SK-N-SH (cell line): ENCODE results near the gene ATP7B.

Experiments
- EP300 ChIP-seq, 2 experiments: IDR thresholded peaks; 2 replicates each; pipeline versions ENCODE4 v1.4.0 to v1.6.1; 2012; ENCODE audit warnings: borderline replicate concordance in 1 of 2, low read depth in 1 of 2, low read length in 1 of 2
- JUND ChIP-seq: IDR thresholded peaks from 2 replicates; pipeline ENCODE4 v1.4.0; 2012
- MXI1 ChIP-seq: IDR thresholded peaks from 2 replicates; pipeline ENCODE4 v1.6.1; 2012; ENCODE audit warnings: mild to moderate bottlenecking, low read depth, low read length, improper control_type of control experiment
- YY1 ChIP-seq: IDR thresholded peaks from 2 replicates; pipeline ENCODE4 v1.4.0; 2012; ENCODE audit warnings: low read depth, mild to moderate bottlenecking
- TF ChIP-seq, protein P1 (sequence below): fragments of 200-600 bp; sonication (generic); IDR thresholded peaks from 2 replicates; pipeline ENCODE4 v1.6.1; 2017; ENCODE audit warnings: antibody characterized with exemption, mild to moderate bottlenecking, moderate library complexity
- TF ChIP-seq, protein P2 (sequence below): fragments of 150-350 bp; IDR thresholded peaks from 2 replicates; pipeline ENCODE4 v1.6.1; 2017; ENCODE audit warnings: antibody characterized with exemption, low read length, low read depth, borderline replicate concordance
- TF ChIP-seq, protein P3 (sequence below): IDR thresholded peaks from 2 replicates; pipeline ENCODE4 v1.6.1; 2012; ENCODE audit warnings: mild to moderate bottlenecking, low read depth, low read length, moderate library complexity

DNA sequence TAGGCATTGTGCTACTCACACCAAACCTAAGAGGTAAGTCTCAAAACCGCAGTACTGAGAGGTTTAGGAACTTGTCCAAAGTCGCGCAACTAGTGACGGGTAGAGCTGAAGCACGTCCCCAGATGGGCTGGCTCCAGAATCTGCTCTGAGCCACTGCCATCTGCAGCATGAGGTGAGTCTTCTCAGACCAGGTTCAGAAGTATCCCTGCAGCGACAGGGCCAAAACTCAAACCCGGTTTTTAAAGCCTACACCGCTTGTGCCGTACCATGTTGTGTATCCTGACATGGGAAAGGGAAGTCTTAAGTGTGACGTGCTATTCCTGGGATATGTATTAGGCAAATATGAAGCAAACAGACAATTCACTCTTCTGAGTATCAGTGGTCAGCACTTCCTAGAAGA, 45.1 kb downstream of the ATP7B start:
- TF ChIP-seq, protein P1, sequence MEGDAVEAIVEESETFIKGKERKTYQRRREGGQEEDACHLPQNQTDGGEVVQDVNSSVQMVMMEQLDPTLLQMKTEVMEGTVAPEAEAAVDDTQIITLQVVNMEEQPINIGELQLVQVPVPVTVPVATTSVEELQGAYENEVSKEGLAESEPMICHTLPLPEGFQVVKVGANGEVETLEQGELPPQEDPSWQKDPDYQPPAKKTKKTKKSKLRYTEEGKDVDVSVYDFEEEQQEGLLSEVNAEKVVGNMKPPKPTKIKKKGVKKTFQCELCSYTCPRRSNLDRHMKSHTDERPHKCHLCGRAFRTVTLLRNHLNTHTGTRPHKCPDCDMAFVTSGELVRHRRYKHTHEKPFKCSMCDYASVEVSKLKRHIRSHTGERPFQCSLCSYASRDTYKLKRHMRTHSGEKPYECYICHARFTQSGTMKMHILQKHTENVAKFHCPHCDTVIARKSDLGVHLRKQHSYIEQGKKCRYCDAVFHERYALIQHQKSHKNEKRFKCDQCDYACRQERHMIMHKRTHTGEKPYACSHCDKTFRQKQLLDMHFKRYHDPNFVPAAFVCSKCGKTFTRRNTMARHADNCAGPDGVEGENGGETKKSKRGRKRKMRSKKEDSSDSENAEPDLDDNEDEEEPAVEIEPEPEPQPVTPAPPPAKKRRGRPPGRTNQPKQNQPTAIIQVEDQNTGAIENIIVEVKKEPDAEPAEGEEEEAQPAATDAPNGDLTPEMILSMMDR = no peak
- TF ChIP-seq EP300 (IDR thresholded peaks at IDR 0.05; ENCODE audit: borderline replicate concordance in 1 of 2, low read depth in 1 of 2, low read length in 1 of 2) (no peak), YY1 (no peak), MXI1 (no peak), JUND (no peak)
- TF ChIP-seq, protein P2, sequence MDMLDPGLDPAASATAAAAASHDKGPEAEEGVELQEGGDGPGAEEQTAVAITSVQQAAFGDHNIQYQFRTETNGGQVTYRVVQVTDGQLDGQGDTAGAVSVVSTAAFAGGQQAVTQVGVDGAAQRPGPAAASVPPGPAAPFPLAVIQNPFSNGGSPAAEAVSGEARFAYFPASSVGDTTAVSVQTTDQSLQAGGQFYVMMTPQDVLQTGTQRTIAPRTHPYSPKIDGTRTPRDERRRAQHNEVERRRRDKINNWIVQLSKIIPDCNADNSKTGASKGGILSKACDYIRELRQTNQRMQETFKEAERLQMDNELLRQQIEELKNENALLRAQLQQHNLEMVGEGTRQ = no peak
- TF ChIP-seq, protein P3, sequence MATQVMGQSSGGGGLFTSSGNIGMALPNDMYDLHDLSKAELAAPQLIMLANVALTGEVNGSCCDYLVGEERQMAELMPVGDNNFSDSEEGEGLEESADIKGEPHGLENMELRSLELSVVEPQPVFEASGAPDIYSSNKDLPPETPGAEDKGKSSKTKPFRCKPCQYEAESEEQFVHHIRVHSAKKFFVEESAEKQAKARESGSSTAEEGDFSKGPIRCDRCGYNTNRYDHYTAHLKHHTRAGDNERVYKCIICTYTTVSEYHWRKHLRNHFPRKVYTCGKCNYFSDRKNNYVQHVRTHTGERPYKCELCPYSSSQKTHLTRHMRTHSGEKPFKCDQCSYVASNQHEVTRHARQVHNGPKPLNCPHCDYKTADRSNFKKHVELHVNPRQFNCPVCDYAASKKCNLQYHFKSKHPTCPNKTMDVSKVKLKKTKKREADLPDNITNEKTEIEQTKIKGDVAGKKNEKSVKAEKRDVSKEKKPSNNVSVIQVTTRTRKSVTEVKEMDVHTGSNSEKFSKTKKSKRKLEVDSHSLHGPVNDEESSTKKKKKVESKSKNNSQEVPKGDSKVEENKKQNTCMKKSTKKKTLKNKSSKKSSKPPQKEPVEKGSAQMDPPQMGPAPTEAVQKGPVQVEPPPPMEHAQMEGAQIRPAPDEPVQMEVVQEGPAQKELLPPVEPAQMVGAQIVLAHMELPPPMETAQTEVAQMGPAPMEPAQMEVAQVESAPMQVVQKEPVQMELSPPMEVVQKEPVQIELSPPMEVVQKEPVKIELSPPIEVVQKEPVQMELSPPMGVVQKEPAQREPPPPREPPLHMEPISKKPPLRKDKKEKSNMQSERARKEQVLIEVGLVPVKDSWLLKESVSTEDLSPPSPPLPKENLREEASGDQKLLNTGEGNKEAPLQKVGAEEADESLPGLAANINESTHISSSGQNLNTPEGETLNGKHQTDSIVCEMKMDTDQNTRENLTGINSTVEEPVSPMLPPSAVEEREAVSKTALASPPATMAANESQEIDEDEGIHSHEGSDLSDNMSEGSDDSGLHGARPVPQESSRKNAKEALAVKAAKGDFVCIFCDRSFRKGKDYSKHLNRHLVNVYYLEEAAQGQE = no peak
